ENCODE data around the gene DDAH1. TPM values are rescaled to one million over a fixed set of nuclear protein-coding genes. Genes with fewer than 3 reads are reported as not detected.
"Not testable (repeated sequence)": the region's sequence is repeated elsewhere in the genome, so short reads cannot be mapped to it uniquely, and the experiment has no call there.

DDAH1 gene
- total RNA-seq, 4 donors from 2014 or later: 12.9 to 28.9 (median 18.2) TPM

- intact Hi-C loops (cut with DNase I; ENCODE audit: low total_unique reads): no loop called here
- Histone ChIP-seq H3K4me1 (no peaks in the 10 kb centered on the region), H3K27ac (no peak overlapping the region), H3K27me3 (no peaks in the 10 kb centered on the region), H3K36me3 (no peaks in the 10 kb centered on the region), H3K4me3 (no peak overlapping the region), H3K9me3 (no peaks in the 10 kb centered on the region)
- no peak for TF ChIP-seq POLR2A (IDR thresholded peaks at IDR 0.05)
- no peak for TF ChIP-seq CTCF (IDR thresholded peaks at IDR 0.05)
- no peak for DNase-seq
These were observed 8.4 kb upstream of the DDAH1 start for GRCh38 chr1:85473390-85473789.

GRCh38 chr1:85471558-85471957 lies 6.6 kb upstream of the DDAH1 start:
- intact Hi-C loops (cut with DNase I; ENCODE audit: low total_unique reads): no loop called here
- H3K4me1 ChIP-seq: no peaks in the 10 kb centered on the region
- H3K4me3 ChIP-seq: no peak overlapping the region
- no peak for DNase-seq
- no peak overlapping the region for H3K27ac ChIP-seq
- no peaks in the 10 kb centered on the region for H3K9me3 ChIP-seq
- TF ChIP-seq CTCF (IDR thresholded peaks at IDR 0.05) (no peak), POLR2A (IDR thresholded peaks at IDR 0.05) (no peak)
- no peaks in the 10 kb centered on the region for H3K27me3 ChIP-seq
- H3K36me3 ChIP-seq: no peaks in the 10 kb centered on the region

- DNase-seq; intact Hi-C loops (cut with DNase I; ENCODE audit: low total_unique reads); H3K9me3 ChIP-seq; H3K4me3 ChIP-seq; H3K27me3 ChIP-seq; H3K27ac ChIP-seq; H3K4me1 ChIP-seq; H3K36me3 ChIP-seq: not testable (repeated sequence)
These were observed 5.2 kb upstream of the DDAH1 start for GRCh38 chr1:85470130-85470529.

GRCh38 chr1:85467929-85468540 lies 3.1 kb upstream of the DDAH1 start:
- H3K9me3 ChIP-seq: no peaks in the 10 kb centered on the region
- no peaks in the 10 kb centered on the region for H3K36me3 ChIP-seq
- H3K27me3 ChIP-seq: no peaks in the 10 kb centered on the region
- H3K4me1 ChIP-seq: no peaks in the 10 kb centered on the region
- intact Hi-C loops (cut with DNase I; ENCODE audit: low total_unique reads): no loop called here
- DNase-seq: no peak
- TF ChIP-seq CTCF (IDR thresholded peaks at IDR 0.05): no peak
- TF ChIP-seq POLR2A (IDR thresholded peaks at IDR 0.05): no peak
- no peak overlapping the region for H3K27ac ChIP-seq
- no peak overlapping the region for H3K4me3 ChIP-seq

- intact Hi-C loops (cut with DNase I; ENCODE audit: low total_unique reads): no loop called here
- H3K27me3 ChIP-seq: no peaks in the 10 kb centered on the region
- no peak for DNase-seq
These were observed 2.1 kb upstream of the DDAH1 start for GRCh38 chr1:85467036-85467435.

More at GRCh38 chr1:85467036-85467435, 2.1 kb upstream of the DDAH1 start:
- no peak overlapping the region for H3K27ac ChIP-seq
- no peaks in the 10 kb centered on the region for H3K4me1 ChIP-seq
- TF ChIP-seq POLR2A (IDR thresholded peaks at IDR 0.05): no peak
- TF ChIP-seq CTCF (IDR thresholded peaks at IDR 0.05): no peak
- no peaks in the 10 kb centered on the region for H3K9me3 ChIP-seq
- H3K36me3 ChIP-seq: no peaks in the 10 kb centered on the region
- H3K4me3 ChIP-seq: no peak overlapping the region

Measured in uterus (tissue), 4 donors.